H1 (cell line): Measurements from ENCODE around the gene CAMK2N2. TPM values are rescaled to one million over a fixed set of nuclear protein-coding genes. Genes with fewer than 3 reads are reported as not detected.

ENCODE experiments used
- BRCA1 ChIP-seq: IDR thresholded peaks from 2 replicates; pipeline ENCODE4 v1.6.1; 2012; ENCODE audit warnings: low read depth, low read length, improper control_type of control experiment
- CBX5 ChIP-seq: fragments of 300-800, 300-1000 bp; sonication (generic); IDR thresholded peaks from 2 replicates; pipeline ENCODE4 v1.7.1; 2016; ENCODE audit warnings: antibody characterized with exemption, low read length, low read depth
- CHD1 ChIP-seq: IDR thresholded peaks from 2 replicates; pipeline ENCODE4 v1.6.1; 2012; ENCODE audit warnings: low read depth, low read length, improper control_type of control experiment
- RBBP5 ChIP-seq: IDR thresholded peaks from 2 replicates; pipeline ENCODE4 v1.7.1; 2012; ENCODE audit warnings: low read depth, mild to moderate bottlenecking, inconsistent platforms, low read length, moderate library complexity, borderline replicate concordance
- TAF1 ChIP-seq: IDR thresholded peaks from 2 replicates; pipeline ENCODE4 v1.6.1; 2011; ENCODE audit warnings: mild to moderate bottlenecking, low read depth, low read length
- TAF7 ChIP-seq: optimal IDR thresholded peaks from 2 replicates; pipeline ENCODE3; 2011; ENCODE audit warnings: low read depth, mild to moderate bottlenecking, inconsistent platforms, low read length, moderate library complexity, borderline replicate concordance
- polyA plus RNA-seq, 7 experiments: library from polyadenylated mRNA; depleted of rRNA in 3 of 7; stranded (reverse) in 5 of 7; unstranded in 2 of 7; fragments of >200 nt in 5 of 7; fragments of 200-250 nt in 2 of 7; gene quantifications; 1 replicate in 5 of 7; 2 replicates in 1 of 7; 4 replicates in 1 of 7; pipeline versions ENCODE4 v1.2.1 to v1.2.3, GENCODE V29; 2011 to 2013; ENCODE audit warnings: missing spikeins in 2 of 7, mixed read lengths in 2 of 7
- total RNA-seq: library from RNA; stranded (reverse); fragmentation: NEBNext Ultra II Directional; extraction: Animal tissue kit (Norgen Biotek cat#: 25700); gene quantifications from 2 replicates; pipeline ENCODE4 v1.2.1, GENCODE V29; 2021
- TF ChIP-seq, protein P1 (sequence below): IDR thresholded peaks from 2 replicates; pipeline ENCODE4 v1.6.1; 2011; ENCODE audit warnings: low read length, improper control_type of control experiment
- TF ChIP-seq, protein P2 (sequence below): fragments of 300-600 bp; sonication (generic); IDR thresholded peaks from 2 replicates; pipeline ENCODE4 v1.7.1; 2012; ENCODE audit warnings: low read length, moderate library complexity, mild to moderate bottlenecking, inconsistent platforms; ENCODE audit not compliant: insufficient replicate concordance

CAMK2N2 gene
- total and polyA plus RNA-seq, 2 of the 8 experiments (the other 6 are each of a cell fraction or from before 2014, with no cell fraction given) = 4.0 to 17.7 TPM

DNA sequence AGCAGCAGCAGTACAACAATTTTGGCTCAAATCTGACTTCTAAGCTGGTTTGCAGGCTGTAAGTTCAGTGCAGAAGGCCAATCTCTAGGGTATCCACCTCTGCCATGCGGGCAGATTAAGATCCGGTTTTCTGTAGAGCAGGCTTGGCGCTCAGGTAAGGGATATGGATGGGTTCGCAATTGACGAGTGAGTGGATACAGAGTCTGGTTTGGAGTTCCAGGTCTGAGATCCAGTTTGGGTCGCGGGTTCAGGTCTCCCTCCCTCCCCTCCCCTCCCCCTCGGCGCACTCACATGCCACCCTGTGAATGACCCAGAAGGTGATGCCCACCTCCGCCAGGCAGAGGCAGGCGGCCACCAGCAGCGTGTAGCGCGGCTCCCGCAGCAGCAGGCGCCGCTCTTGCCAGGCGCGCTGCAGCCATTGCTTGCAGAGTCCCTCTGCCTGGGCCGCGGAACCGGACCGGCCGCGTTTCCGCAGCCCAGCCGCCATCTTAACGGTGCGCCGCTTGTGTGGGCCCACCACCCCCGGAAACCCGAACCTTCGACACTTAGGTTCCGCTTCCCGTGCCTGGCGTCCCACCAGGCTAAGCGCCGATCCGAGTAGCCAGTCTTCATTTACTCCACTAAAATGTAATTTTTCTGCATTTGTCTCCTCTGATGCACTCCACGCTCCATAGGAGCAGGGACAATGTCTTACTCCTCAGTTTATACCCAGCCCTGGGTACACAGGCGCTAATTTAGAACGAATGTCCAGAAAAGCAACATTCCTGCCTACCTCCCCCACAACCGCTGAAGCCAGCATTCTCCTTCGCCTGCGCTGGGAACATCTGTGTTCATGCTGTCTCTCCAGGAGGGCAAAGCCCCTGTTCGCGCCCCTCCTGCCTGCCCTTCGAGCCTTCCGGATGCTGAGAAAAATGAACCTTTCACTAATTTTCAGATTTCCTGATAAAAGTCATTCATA, 12.6 kb downstream of the CAMK2N2 start, which contains the start of gene ALG3 (continued):
- TF ChIP-seq CHD1 (peak; percentile 47; the same call in 1 of the 2 replicates), CBX5 (no peak), RBBP5 (peak; percentile 87), TAF1 (peak; percentile 99), BRCA1 (no peak), TAF7 (peak; percentile 94)
- TF ChIP-seq, protein P1, sequence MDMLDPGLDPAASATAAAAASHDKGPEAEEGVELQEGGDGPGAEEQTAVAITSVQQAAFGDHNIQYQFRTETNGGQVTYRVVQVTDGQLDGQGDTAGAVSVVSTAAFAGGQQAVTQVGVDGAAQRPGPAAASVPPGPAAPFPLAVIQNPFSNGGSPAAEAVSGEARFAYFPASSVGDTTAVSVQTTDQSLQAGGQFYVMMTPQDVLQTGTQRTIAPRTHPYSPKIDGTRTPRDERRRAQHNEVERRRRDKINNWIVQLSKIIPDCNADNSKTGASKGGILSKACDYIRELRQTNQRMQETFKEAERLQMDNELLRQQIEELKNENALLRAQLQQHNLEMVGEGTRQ = no peak
- TF ChIP-seq, protein P2, sequence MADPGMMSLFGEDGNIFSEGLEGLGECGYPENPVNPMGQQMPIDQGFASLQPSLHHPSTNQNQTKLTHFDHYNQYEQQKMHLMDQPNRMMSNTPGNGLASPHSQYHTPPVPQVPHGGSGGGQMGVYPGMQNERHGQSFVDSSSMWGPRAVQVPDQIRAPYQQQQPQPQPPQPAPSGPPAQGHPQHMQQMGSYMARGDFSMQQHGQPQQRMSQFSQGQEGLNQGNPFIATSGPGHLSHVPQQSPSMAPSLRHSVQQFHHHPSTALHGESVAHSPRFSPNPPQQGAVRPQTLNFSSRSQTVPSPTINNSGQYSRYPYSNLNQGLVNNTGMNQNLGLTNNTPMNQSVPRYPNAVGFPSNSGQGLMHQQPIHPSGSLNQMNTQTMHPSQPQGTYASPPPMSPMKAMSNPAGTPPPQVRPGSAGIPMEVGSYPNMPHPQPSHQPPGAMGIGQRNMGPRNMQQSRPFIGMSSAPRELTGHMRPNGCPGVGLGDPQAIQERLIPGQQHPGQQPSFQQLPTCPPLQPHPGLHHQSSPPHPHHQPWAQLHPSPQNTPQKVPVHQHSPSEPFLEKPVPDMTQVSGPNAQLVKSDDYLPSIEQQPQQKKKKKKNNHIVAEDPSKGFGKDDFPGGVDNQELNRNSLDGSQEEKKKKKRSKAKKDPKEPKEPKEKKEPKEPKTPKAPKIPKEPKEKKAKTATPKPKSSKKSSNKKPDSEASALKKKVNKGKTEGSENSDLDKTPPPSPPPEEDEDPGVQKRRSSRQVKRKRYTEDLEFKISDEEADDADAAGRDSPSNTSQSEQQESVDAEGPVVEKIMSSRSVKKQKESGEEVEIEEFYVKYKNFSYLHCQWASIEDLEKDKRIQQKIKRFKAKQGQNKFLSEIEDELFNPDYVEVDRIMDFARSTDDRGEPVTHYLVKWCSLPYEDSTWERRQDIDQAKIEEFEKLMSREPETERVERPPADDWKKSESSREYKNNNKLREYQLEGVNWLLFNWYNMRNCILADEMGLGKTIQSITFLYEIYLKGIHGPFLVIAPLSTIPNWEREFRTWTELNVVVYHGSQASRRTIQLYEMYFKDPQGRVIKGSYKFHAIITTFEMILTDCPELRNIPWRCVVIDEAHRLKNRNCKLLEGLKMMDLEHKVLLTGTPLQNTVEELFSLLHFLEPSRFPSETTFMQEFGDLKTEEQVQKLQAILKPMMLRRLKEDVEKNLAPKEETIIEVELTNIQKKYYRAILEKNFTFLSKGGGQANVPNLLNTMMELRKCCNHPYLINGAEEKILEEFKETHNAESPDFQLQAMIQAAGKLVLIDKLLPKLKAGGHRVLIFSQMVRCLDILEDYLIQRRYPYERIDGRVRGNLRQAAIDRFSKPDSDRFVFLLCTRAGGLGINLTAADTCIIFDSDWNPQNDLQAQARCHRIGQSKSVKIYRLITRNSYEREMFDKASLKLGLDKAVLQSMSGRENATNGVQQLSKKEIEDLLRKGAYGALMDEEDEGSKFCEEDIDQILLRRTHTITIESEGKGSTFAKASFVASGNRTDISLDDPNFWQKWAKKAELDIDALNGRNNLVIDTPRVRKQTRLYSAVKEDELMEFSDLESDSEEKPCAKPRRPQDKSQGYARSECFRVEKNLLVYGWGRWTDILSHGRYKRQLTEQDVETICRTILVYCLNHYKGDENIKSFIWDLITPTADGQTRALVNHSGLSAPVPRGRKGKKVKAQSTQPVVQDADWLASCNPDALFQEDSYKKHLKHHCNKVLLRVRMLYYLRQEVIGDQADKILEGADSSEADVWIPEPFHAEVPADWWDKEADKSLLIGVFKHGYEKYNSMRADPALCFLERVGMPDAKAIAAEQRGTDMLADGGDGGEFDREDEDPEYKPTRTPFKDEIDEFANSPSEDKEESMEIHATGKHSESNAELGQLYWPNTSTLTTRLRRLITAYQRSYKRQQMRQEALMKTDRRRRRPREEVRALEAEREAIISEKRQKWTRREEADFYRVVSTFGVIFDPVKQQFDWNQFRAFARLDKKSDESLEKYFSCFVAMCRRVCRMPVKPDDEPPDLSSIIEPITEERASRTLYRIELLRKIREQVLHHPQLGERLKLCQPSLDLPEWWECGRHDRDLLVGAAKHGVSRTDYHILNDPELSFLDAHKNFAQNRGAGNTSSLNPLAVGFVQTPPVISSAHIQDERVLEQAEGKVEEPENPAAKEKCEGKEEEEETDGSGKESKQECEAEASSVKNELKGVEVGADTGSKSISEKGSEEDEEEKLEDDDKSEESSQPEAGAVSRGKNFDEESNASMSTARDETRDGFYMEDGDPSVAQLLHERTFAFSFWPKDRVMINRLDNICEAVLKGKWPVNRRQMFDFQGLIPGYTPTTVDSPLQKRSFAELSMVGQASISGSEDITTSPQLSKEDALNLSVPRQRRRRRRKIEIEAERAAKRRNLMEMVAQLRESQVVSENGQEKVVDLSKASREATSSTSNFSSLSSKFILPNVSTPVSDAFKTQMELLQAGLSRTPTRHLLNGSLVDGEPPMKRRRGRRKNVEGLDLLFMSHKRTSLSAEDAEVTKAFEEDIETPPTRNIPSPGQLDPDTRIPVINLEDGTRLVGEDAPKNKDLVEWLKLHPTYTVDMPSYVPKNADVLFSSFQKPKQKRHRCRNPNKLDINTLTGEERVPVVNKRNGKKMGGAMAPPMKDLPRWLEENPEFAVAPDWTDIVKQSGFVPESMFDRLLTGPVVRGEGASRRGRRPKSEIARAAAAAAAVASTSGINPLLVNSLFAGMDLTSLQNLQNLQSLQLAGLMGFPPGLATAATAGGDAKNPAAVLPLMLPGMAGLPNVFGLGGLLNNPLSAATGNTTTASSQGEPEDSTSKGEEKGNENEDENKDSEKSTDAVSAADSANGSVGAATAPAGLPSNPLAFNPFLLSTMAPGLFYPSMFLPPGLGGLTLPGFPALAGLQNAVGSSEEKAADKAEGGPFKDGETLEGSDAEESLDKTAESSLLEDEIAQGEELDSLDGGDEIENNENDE = no peak
